HEK293 (cell line): ENCODE measurements around the gene METTL16.
A peak's percentile ranks its signal among the peaks of the same experiment; 100 is the strongest.

Experiments
- CTCF ChIA-PET: fragments of 350-600 bp; formaldehyde crosslinking; extraction: SDS; loops from one replicate; lab custom pipeline; 2021; ENCODE audit warnings: antibody characterized with exemption; lab: Yijun Ruan, JAX
- POLR2A ChIA-PET: fragments of 300-600 bp; formaldehyde crosslinking; extraction: SDS; loops from one replicate; lab custom pipeline; 2020; ENCODE audit warnings: antibody characterized with exemption, inconsistent platforms; lab: Yijun Ruan, JAX
- H3K27ac ChIP-seq: fragments of 200-500 bp; sonication (Bioruptor generic); 2 replicates; pipeline ENCODE4 v1.5.1; 2014; ENCODE audit warnings: low read depth, low read length, control low read depth, inconsistent platforms; ENCODE audit errors: extremely low read depth
- H3K36me3 ChIP-seq, 2 experiments: fragments of 200-500 bp in 1 of 2; sonication (Bioruptor generic) in 1 of 2; 1 replicate in 1 of 2; 2 replicates in 1 of 2; pipeline ENCODE4 v1.5.1; 2014 to 2017; ENCODE audit warnings: inconsistent platforms in 2 of 2, low read length in 2 of 2; ENCODE audit not compliant: control insufficient read depth in 2 of 2, insufficient read depth in 1 of 2
- H3K4me1 ChIP-seq: fragments of 200-500 bp; sonication (Bioruptor generic); 2 replicates; pipeline ENCODE4 v1.5.1; 2014; ENCODE audit warnings: mild to moderate bottlenecking, low read length, inconsistent platforms; ENCODE audit not compliant: control insufficient read depth, insufficient read depth
- H3K4me3 ChIP-seq: 2 replicates; pipeline ENCODE4 v1.5.1; 2011; ENCODE audit warnings: low read depth, mild to moderate bottlenecking, control low read depth, low read length, moderate library complexity
- H3K9me3 ChIP-seq: fragments of 200-500 bp; sonication (Bioruptor generic); 2 replicates; pipeline ENCODE4 v1.5.1; 2014; ENCODE audit warnings: low read depth, low read length, inconsistent platforms; ENCODE audit not compliant: control insufficient read depth, insufficient read depth
- BCL11A ChIP-seq: fragments of 450-650 bp; formaldehyde crosslinking; IDR thresholded peaks from 2 replicates; pipeline ENCODE4 v1.5.1; 2016; ENCODE audit warnings: low read depth, missing biosample characterization, missing genetic modification characterization
- CTCF ChIP-seq: fragments of 450-650 bp; formaldehyde crosslinking; IDR thresholded peaks from 2 replicates; pipeline ENCODE4 v1.5.1; 2016; ENCODE audit warnings: missing biosample characterization, missing genetic modification characterization
- EGR2 ChIP-seq: fragments of 450-650 bp; formaldehyde crosslinking; IDR thresholded peaks from 2 replicates; pipeline ENCODE4 v1.5.1; 2016; ENCODE audit warnings: low read depth, missing biosample characterization, missing genetic modification characterization
- IKZF3 ChIP-seq: fragments of 450-650 bp; IDR thresholded peaks from 2 replicates; pipeline ENCODE4 v1.5.0; 2018; ENCODE audit warnings: missing biosample characterization, mild to moderate bottlenecking, missing genetic modification characterization, moderate library complexity
- KLF1 ChIP-seq: fragments of 450-650 bp; formaldehyde crosslinking; IDR thresholded peaks from 2 replicates; pipeline ENCODE4 v1.5.1; 2016; ENCODE audit warnings: missing biosample characterization, missing genetic modification characterization
- PBX3 ChIP-seq: sonication (generic); formaldehyde crosslinking; IDR thresholded peaks from 2 replicates; pipeline ENCODE4 v1.8.1; 2022; ENCODE audit warnings: mild to moderate bottlenecking, moderate library complexity, missing genetic modification reagents
- SP2 ChIP-seq: fragments of 450-650 bp; formaldehyde crosslinking; IDR thresholded peaks from 2 replicates; pipeline ENCODE4 v1.5.1; 2016; ENCODE audit warnings: missing biosample characterization, missing genetic modification characterization
- ZFHX2 ChIP-seq: fragments of 450-650 bp; formaldehyde crosslinking; conservative IDR thresholded peaks from 2 replicates; pipeline ENCODE4 v1.5.1; 2016; ENCODE audit warnings: missing biosample characterization, missing genetic modification characterization
- ZNF341 ChIP-seq: fragments of 450-650 bp; formaldehyde crosslinking; IDR thresholded peaks from 2 replicates; pipeline ENCODE4; 2016; ENCODE audit warnings: low read depth, missing biosample characterization, missing genetic modification characterization
- ZNF449 ChIP-seq: fragments of 450-650 bp; formaldehyde crosslinking; IDR thresholded peaks from 2 replicates; pipeline ENCODE4 v1.5.1; 2017; ENCODE audit warnings: missing biosample characterization, mild to moderate bottlenecking, missing genetic modification characterization, moderate library complexity
- ZNF518A ChIP-seq: fragments of 450-650 bp; formaldehyde crosslinking; conservative IDR thresholded peaks from 2 replicates; pipeline ENCODE4 v1.5.1; 2016; ENCODE audit warnings: low read depth, missing biosample characterization, missing genetic modification characterization
- ZNF544 ChIP-seq: fragments of 450-650 bp; formaldehyde crosslinking; IDR thresholded peaks from 2 replicates; pipeline ENCODE4 v1.5.0; 2017; ENCODE audit warnings: missing biosample characterization, missing genetic modification characterization
- ZNF600 ChIP-seq: fragments of 450-650 bp; formaldehyde crosslinking; IDR thresholded peaks from 2 replicates; pipeline ENCODE4 v1.5.1; 2016; ENCODE audit warnings: missing biosample characterization, missing genetic modification characterization

Gene METTL16

GRCh38 chr17:2390199-2390836, 121.4 kb downstream of the METTL16 start:
- CTCF ChIA-PET, result interaction anchor here (1.2 to 4.6 kb wide), 3 partner anchors 8 to 26 kb away, joined by 6 to 48 read pairs (median 24); no protein-coding TSS in a partner anchor
- no peak overlapping the region for H3K4me3 ChIP-seq

GRCh38 chr17:2388683-2389055, 123.0 kb downstream of the METTL16 start:
- ChIA-PET POLR2A (interaction anchor here (1.5 kb wide), 1 partner anchor 12 kb away, joined by 8 read pairs; the partner anchor contains the start of gene MNT), CTCF (interaction anchor here (0.5 to 12.5 kb wide), 3 partner anchors 11 to 29 kb away, joined by 3 to 470 read pairs (median 4); no protein-coding TSS in a partner anchor)
- no peaks in the 10 kb centered on the region for H3K9me3 ChIP-seq
- H3K4me3 ChIP-seq, result no peak overlapping the region
- peaks cover 0 to 10% of the 10 kb centered on the region in 2 experiments; a peak in 2 of 3 replicates for H3K36me3 ChIP-seq
- no peak overlapping the region for H3K27ac ChIP-seq
- H3K4me1 ChIP-seq, result peaks cover 17% of the 10 kb centered on the region
- peak; percentile 26; the same call in 1 of the 2 replicates for TF ChIP-seq ZNF341 (tag by site-specific recombination)
- no peak for TF ChIP-seq ZNF449
- 0 out of 2 replicates have a peak, but pooled peaks have one; percentile 41 for TF ChIP-seq CTCF (tag by site-specific recombination)
- TF ChIP-seq BCL11A (tag by site-specific recombination), result no peak
- no peak for TF ChIP-seq SP2 (tag by site-specific recombination)

More at GRCh38 chr17:2390199-2390836, 121.4 kb downstream of the METTL16 start:
- no peak for TF ChIP-seq ZNF518A
- 0 out of 2 replicates have a peak, but pooled peaks have one; percentile 20 for TF ChIP-seq KLF1 (tag by site-specific recombination)
- peak; percentile 74 for TF ChIP-seq ZFHX2
- TF ChIP-seq ZNF600 (tag by site-specific recombination), result 0 out of 2 replicates have a peak, but pooled peaks have one; percentile 18
- no peak for TF ChIP-seq PBX3 (CRISPR knock-in tag)
- TF ChIP-seq IKZF3 (tag by site-specific recombination), result no peak
- peak; percentile 62; the same call in 1 of the 2 replicates for TF ChIP-seq EGR2 (tag by site-specific recombination)
- no peak for TF ChIP-seq ZNF544 (tag by site-specific recombination)
- Histone ChIP-seq H3K9me3 (no peaks in the 10 kb centered on the region), H3K4me1 (peaks cover 16% of the 10 kb centered on the region), H3K36me3 (peaks cover 0 to 10% of the 10 kb centered on the region in 2 experiments; a peak in 2 of 3 replicates), H3K27ac (no peak overlapping the region)
- POLR2A ChIA-PET, result no interaction called here
